Testis (tissue), 2 donors: ENCODE measurements around the gene RNASEH2B.
A peak's percentile ranks its signal among the peaks of the same experiment; 100 is the strongest.

Experiments
- CTCF ChIP-seq, 3 experiments: fragments of 450-650 bp in 2 of 3; fragments of 200-600 bp in 1 of 3; sonication (generic) in 1 of 3; IDR thresholded peaks; one replicate each; pipeline ENCODE4 v1.5.1; 2016 to 2019; ENCODE audit warnings: antibody characterized with exemption in 3 of 3, mild to moderate bottlenecking in 2 of 3, moderate library complexity in 1 of 3
- POLR2A ChIP-seq: fragments of 450-650 bp; IDR thresholded peaks from one replicate; pipeline ENCODE4 v1.6.1; 2017; ENCODE audit warnings: antibody characterized with exemption, mild to moderate bottlenecking, moderate library complexity

- TF ChIP-seq CTCF (IDR thresholded peaks at IDR 0.05) (peak; percentile 50 to 81 (median 73)), POLR2A (no peak)
These were observed 2.6 kb downstream of the RNASEH2B start for GRCh38 chr13:50911937-50912795.
